ENCODE data around the gene TMEM154. TPM values are rescaled to one million over a fixed set of nuclear protein-coding genes. Genes with fewer than 3 reads are reported as not detected.

TMEM154 gene
- total and polyA plus RNA-seq, 2 experiments from 2014 or later: 0.36 to 1.7 TPM

DNA sequence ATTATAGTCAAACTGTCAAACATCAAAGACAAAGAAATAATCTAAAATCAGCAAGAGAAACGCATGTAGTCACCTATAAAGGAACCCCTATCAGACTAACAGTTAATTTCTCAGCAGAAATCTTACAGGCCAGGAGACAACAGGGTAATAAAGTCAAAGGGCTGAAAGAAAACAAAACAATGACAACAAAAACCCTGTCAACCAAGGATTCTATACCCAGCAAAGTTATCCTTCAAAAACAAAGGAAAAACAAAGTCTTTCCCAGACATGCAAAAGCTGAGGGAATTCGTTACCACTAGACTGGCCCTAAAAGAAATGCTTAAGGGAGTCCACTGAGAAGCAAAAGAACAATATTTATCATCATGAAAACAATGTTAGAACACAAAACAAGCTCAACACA lies 22.1 kb downstream of the TMEM154 start:
- Histone ChIP-seq H3K9me2 (replicated peaks; ENCODE audit: insufficient read depth) (no peaks in the 10 kb centered on the region), H3K27me3 (no peaks in the 10 kb centered on the region), H3K9me3 (ENCODE audit: low read depth) (peaks cover 11% of the 10 kb centered on the region), H3K4me2 (no peak overlapping the region), H3K36me3 (replicated peaks; ENCODE audit: insufficient read depth, low read depth) (no peaks in the 10 kb centered on the region), H4K20me1 (ENCODE audit: insufficient read depth, poor library complexity, severe bottlenecking) (no peaks in the 10 kb centered on the region), H3K4me3 (no peak overlapping the region), H3K79me2 (no peaks in the 10 kb centered on the region), H3K4me1 (ENCODE audit: insufficient read depth) (no peaks in the 10 kb centered on the region), H3K27ac (no peak overlapping the region), H2AFZ (no peak overlapping the region)
- WGBS (ENCODE audit: low lambda C conversion rate, missing lambda C conversion rate): 94% methylated on average over 2 of the region's 2 CpGs
- no peak for DNase-seq (ENCODE audit: low spot score)
- TF ChIP-seq, protein P1, sequence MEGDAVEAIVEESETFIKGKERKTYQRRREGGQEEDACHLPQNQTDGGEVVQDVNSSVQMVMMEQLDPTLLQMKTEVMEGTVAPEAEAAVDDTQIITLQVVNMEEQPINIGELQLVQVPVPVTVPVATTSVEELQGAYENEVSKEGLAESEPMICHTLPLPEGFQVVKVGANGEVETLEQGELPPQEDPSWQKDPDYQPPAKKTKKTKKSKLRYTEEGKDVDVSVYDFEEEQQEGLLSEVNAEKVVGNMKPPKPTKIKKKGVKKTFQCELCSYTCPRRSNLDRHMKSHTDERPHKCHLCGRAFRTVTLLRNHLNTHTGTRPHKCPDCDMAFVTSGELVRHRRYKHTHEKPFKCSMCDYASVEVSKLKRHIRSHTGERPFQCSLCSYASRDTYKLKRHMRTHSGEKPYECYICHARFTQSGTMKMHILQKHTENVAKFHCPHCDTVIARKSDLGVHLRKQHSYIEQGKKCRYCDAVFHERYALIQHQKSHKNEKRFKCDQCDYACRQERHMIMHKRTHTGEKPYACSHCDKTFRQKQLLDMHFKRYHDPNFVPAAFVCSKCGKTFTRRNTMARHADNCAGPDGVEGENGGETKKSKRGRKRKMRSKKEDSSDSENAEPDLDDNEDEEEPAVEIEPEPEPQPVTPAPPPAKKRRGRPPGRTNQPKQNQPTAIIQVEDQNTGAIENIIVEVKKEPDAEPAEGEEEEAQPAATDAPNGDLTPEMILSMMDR (IDR thresholded peaks at IDR 0.05; ENCODE audit: poor library complexity): no peak
- TF ChIP-seq EZH2phosphoT487 (IDR thresholded peaks at IDR 0.05; ENCODE audit: low read depth, severe bottlenecking, unreplicated experiment): no peak
- no peak for TF ChIP-seq EZH2 (IDR thresholded peaks at IDR 0.05; ENCODE audit: borderline replicate concordance)

DNA sequence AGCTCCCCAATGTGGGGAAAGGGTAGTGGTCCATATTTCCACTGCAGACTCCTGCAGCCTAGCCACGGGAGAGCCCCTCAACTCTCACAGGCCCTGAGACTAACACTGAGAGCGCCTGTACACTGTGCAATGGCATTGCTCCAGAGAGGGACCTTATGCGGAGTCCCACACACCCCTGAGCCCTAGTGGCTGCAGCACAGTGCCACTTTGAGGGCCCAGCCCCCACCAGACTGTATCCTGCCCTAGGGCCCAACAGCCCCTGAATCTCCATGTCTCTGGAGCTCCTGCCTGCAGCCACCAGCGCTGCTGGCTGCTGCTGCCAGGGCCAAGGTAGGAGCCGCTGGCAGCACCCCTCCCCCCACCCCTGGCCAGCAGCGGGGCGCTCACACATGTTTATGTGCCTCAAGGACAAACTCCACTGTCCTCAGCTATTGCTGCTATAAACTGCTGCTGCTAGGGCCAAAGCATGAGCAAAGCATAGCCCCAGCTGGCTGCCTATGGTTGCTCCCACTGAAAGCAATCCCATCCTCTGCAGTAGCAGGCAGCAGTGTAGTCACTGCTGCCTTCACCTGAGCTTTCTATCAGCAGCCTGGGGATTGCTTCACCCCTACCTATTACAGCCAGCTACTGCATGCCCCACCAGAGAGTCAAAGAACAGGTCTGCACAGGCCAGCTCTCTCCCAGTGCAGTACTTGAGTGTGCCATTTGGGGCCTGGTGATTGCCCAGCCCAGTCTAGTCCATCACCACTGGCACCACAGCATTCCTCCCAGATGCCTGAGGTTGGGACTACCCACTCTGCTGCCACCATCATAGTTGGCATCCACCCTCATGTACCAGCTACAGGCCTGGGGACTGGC lies 24.3 kb downstream of the TMEM154 start:
- H3K4me3 ChIP-seq: no peak overlapping the region
- no peaks in the 10 kb centered on the region for H3K4me1 ChIP-seq (ENCODE audit: insufficient read depth)
- no peaks in the 10 kb centered on the region for H3K36me3 ChIP-seq (replicated peaks; ENCODE audit: insufficient read depth, low read depth)
- DNase-seq (ENCODE audit: low spot score): peak; percentile 17
- no peak overlapping the region for H3K27ac ChIP-seq
- no peak overlapping the region for H2AFZ ChIP-seq
- TF ChIP-seq EZH2 (IDR thresholded peaks at IDR 0.05; ENCODE audit: borderline replicate concordance) (no peak), EZH2phosphoT487 (IDR thresholded peaks at IDR 0.05; ENCODE audit: low read depth, severe bottlenecking, unreplicated experiment) (no peak)
- TF ChIP-seq, protein P1 (IDR thresholded peaks at IDR 0.05; ENCODE audit: poor library complexity): no peak
- no peaks in the 10 kb centered on the region for H3K79me2 ChIP-seq
- no peaks in the 10 kb centered on the region for H3K9me2 ChIP-seq (replicated peaks; ENCODE audit: insufficient read depth)
- no peak overlapping the region for H3K4me2 ChIP-seq
- peaks cover 11% of the 10 kb centered on the region for H3K9me3 ChIP-seq (ENCODE audit: low read depth)
- WGBS (ENCODE audit: low lambda C conversion rate, missing lambda C conversion rate): 76% methylated on average over 7 of the region's 7 CpGs
- H3K27me3 ChIP-seq: no peaks in the 10 kb centered on the region
- H4K20me1 ChIP-seq (ENCODE audit: insufficient read depth, poor library complexity, severe bottlenecking): no peaks in the 10 kb centered on the region

DNA sequence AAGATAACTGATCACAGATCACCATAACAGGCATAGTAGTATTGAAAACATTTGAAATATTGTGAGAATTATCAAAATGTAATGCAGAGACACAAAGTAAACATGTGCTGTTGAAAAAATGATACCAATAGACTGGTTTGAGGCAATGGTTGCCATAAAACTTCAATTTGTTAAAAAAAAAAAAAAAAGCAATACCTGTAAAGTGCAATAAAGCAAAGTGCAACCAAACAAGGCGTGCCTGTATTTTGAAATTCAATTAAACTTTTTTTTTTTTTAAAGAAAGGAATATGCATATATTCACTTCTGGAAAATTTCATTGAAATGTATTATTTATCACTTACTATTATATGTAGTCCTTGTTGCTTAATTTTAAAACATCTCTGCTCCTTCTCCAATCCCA lies 27.7 kb downstream of the TMEM154 start:
- WGBS (ENCODE audit: low lambda C conversion rate, missing lambda C conversion rate): 92% methylated on average over 1 of the region's 1 CpG
- no peak overlapping the region for H3K4me3 ChIP-seq
- no peaks in the 10 kb centered on the region for H3K9me2 ChIP-seq (replicated peaks; ENCODE audit: insufficient read depth)
- H3K4me1 ChIP-seq (ENCODE audit: insufficient read depth): no peaks in the 10 kb centered on the region
- H3K4me2 ChIP-seq: no peak overlapping the region
- no peaks in the 10 kb centered on the region for H3K9me3 ChIP-seq (ENCODE audit: low read depth)
- no peaks in the 10 kb centered on the region for H3K36me3 ChIP-seq (replicated peaks; ENCODE audit: insufficient read depth, low read depth)
- H2AFZ ChIP-seq: no peak overlapping the region
- no peaks in the 10 kb centered on the region for H4K20me1 ChIP-seq (ENCODE audit: insufficient read depth, poor library complexity, severe bottlenecking)
- H3K27ac ChIP-seq: no peak overlapping the region
- H3K27me3 ChIP-seq: no peaks in the 10 kb centered on the region
- no peak for DNase-seq (ENCODE audit: low spot score)
- no peaks in the 10 kb centered on the region for H3K79me2 ChIP-seq
- TF ChIP-seq EZH2phosphoT487 (IDR thresholded peaks at IDR 0.05; ENCODE audit: low read depth, severe bottlenecking, unreplicated experiment): no peak

DNA sequence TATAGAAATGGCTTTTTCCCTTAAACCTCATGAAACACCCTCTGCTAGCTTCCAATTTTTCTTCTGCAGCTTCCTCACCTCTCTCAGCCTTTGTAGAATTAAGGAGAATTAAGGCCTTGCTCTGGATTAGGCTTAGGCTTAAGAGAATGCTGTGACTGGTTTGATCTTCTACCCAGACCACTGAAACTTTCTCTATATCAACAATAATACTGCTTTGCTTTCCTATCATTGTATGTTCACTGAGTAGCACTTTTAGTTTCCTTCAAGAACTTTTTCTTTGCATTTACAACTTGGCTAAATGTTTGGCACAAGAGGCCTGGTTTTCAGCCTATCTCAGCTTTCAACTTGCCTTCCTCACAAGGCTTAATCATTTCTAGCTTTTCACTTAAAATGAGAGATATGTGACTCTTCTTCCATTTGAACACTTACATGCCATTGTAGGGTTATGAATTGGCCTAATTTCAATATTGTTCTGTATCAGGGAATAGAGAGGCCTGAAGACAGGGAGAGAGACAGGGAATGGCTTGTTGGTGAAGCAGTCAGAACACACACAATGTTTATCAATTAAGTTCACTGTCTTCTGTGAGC lies 28.2 kb downstream of the TMEM154 start:
- Histone ChIP-seq H3K4me3 (no peak overlapping the region), H3K79me2 (no peaks in the 10 kb centered on the region), H3K9me3 (ENCODE audit: low read depth) (no peaks in the 10 kb centered on the region), H3K4me1 (ENCODE audit: insufficient read depth) (no peaks in the 10 kb centered on the region), H3K27ac (no peak overlapping the region), H3K27me3 (no peaks in the 10 kb centered on the region), H3K9me2 (replicated peaks; ENCODE audit: insufficient read depth) (no peaks in the 10 kb centered on the region), H2AFZ (no peak overlapping the region), H3K4me2 (no peak overlapping the region), H3K36me3 (replicated peaks; ENCODE audit: insufficient read depth, low read depth) (no peaks in the 10 kb centered on the region), H4K20me1 (ENCODE audit: insufficient read depth, poor library complexity, severe bottlenecking) (no peaks in the 10 kb centered on the region)
- no peak for TF ChIP-seq EZH2 (IDR thresholded peaks at IDR 0.05; ENCODE audit: borderline replicate concordance)
- TF ChIP-seq, protein P1 (IDR thresholded peaks at IDR 0.05; ENCODE audit: poor library complexity): no peak
- TF ChIP-seq EZH2phosphoT487 (IDR thresholded peaks at IDR 0.05; ENCODE audit: low read depth, severe bottlenecking, unreplicated experiment): no peak
- DNase-seq (ENCODE audit: low spot score): no peak

Data from hepatocyte (in vitro differentiated cells).